Tibial nerve (tissue), 3 donors: ENCODE results near the gene FAN1.

ENCODE experiments used
- POLR2A ChIP-seq, 2 donors: fragments of 450-650 bp; IDR thresholded peaks; one replicate each; pipeline ENCODE4 v1.6.1; 2017; ENCODE audit warnings: antibody characterized with exemption in 2 of 2, mild to moderate bottlenecking in 2 of 2, moderate library complexity in 2 of 2
- TF ChIP-seq, protein P1 (sequence below), 5 experiments: fragments of 200-600 bp in 3 of 5; fragments of 450-650 bp in 2 of 5; sonication (generic) in 3 of 5; IDR thresholded peaks; one replicate each; pipeline ENCODE4 v1.5.1; 2016 to 2019; ENCODE audit warnings: antibody characterized with exemption in 5 of 5, mild to moderate bottlenecking in 3 of 5, moderate library complexity in 2 of 5

DNA sequence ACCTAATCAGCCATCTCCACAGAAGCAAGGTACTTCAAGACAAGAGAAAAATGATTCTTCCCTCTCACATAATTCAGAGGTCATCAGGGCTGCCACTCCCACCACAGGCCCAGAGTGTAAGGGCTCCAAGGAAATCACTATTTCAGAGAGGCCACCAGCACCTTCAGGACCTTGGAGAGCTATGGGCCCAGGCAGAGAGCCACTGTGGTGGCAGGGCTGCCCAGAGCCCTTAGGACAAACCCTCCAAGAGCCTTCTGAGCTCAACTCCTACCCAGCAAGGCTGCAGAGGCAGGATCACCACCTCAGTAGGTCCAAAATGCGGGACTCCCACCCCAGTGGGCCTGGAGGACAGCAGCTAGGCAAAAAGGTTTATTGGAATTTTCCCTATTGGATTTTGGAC is 17.9 kb upstream of the FAN1 start:
- TF ChIP-seq POLR2A (IDR thresholded peaks at IDR 0.05): no peak
- TF ChIP-seq, protein P1, sequence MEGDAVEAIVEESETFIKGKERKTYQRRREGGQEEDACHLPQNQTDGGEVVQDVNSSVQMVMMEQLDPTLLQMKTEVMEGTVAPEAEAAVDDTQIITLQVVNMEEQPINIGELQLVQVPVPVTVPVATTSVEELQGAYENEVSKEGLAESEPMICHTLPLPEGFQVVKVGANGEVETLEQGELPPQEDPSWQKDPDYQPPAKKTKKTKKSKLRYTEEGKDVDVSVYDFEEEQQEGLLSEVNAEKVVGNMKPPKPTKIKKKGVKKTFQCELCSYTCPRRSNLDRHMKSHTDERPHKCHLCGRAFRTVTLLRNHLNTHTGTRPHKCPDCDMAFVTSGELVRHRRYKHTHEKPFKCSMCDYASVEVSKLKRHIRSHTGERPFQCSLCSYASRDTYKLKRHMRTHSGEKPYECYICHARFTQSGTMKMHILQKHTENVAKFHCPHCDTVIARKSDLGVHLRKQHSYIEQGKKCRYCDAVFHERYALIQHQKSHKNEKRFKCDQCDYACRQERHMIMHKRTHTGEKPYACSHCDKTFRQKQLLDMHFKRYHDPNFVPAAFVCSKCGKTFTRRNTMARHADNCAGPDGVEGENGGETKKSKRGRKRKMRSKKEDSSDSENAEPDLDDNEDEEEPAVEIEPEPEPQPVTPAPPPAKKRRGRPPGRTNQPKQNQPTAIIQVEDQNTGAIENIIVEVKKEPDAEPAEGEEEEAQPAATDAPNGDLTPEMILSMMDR (IDR thresholded peaks at IDR 0.05): no peak
